HG02759 (cell line): ENCODE data around the gene PAX7.
"Not testable (repeated sequence)": the region's sequence is repeated elsewhere in the genome, so short reads cannot be mapped to it uniquely, and the experiment has no call there.

Experiments used
- ATAC-seq: cut with Tn5 transposase; IDR thresholded peaks from one replicate; pipeline ENCODE4 v1.9.1; 2021; ENCODE audit warnings: mild to moderate bottlenecking, moderate library complexity; ENCODE audit not compliant: unreplicated experiment

Gene PAX7

GRCh38 chr1:18630511-18631495 lies at the start of gene PAX7:
PAX7 (plus strand) TSS chr1:18630846; CDS start chr1:18631604, 758 bp downstream.
- no peak for ATAC-seq

- no peak for ATAC-seq
Observed at GRCh38 chr1:18581420-18581880, 49.2 kb upstream of the PAX7 start.

- no peak for ATAC-seq
Observed at GRCh38 chr1:18582890-18583289, 47.8 kb upstream of the PAX7 start.

GRCh38 chr1:18583326-18583941 lies 47.2 kb upstream of the PAX7 start:
- no peak for ATAC-seq

- not testable (repeated sequence) for ATAC-seq
Observed at GRCh38 chr1:18586016-18586415, 44.6 kb upstream of the PAX7 start.

- no peak for ATAC-seq
Observed at GRCh38 chr1:18588093-18588492, 42.6 kb upstream of the PAX7 start.

- ATAC-seq, result no peak
Observed at GRCh38 chr1:18592368-18592767, 38.3 kb upstream of the PAX7 start.

GRCh38 chr1:18597160-18598042 lies 33.2 kb upstream of the PAX7 start:
- ATAC-seq, result no peak

GRCh38 chr1:18599086-18599485 lies 31.6 kb upstream of the PAX7 start:
- ATAC-seq, result no peak

- no peak for ATAC-seq
Observed at GRCh38 chr1:18599704-18600103, 30.9 kb upstream of the PAX7 start.

GRCh38 chr1:18602533-18603211 lies 28.0 kb upstream of the PAX7 start:
- no peak for ATAC-seq

- ATAC-seq, result no peak
Observed at GRCh38 chr1:18603212-18603852, 27.3 kb upstream of the PAX7 start.

- ATAC-seq, result no peak
Observed at GRCh38 chr1:18606443-18607288, 24.0 kb upstream of the PAX7 start.

- ATAC-seq, result no peak
Observed at GRCh38 chr1:18607289-18607760, 23.3 kb upstream of the PAX7 start.

- ATAC-seq, result no peak
Observed at GRCh38 chr1:18608534-18608933, 22.1 kb upstream of the PAX7 start.

GRCh38 chr1:18611311-18611710 lies 19.3 kb upstream of the PAX7 start:
- ATAC-seq, result no peak

- no peak for ATAC-seq
Observed at GRCh38 chr1:18612073-18612472, 18.6 kb upstream of the PAX7 start.

GRCh38 chr1:18614069-18614735 lies 16.4 kb upstream of the PAX7 start:
- no peak for ATAC-seq
